GM18505 (cell line): ENCODE data around the gene MXD3.
"Not testable (repeated sequence)": the region's sequence is repeated elsewhere in the genome, so short reads cannot be mapped to it uniquely, and the experiment has no call there.

Source experiments
- ATAC-seq: cut with Tn5 transposase; IDR thresholded peaks from one replicate; pipeline ENCODE4 v1.9.1; 2021; ENCODE audit not compliant: unreplicated experiment
- POLR2A ChIP-seq: IDR thresholded peaks from 4 replicates; pipeline ENCODE4 v1.6.1; 2011; ENCODE audit warnings: borderline replicate concordance; ENCODE audit not compliant: insufficient read depth, insufficient read length; ENCODE audit errors: extremely low read depth

Gene MXD3

DNA sequence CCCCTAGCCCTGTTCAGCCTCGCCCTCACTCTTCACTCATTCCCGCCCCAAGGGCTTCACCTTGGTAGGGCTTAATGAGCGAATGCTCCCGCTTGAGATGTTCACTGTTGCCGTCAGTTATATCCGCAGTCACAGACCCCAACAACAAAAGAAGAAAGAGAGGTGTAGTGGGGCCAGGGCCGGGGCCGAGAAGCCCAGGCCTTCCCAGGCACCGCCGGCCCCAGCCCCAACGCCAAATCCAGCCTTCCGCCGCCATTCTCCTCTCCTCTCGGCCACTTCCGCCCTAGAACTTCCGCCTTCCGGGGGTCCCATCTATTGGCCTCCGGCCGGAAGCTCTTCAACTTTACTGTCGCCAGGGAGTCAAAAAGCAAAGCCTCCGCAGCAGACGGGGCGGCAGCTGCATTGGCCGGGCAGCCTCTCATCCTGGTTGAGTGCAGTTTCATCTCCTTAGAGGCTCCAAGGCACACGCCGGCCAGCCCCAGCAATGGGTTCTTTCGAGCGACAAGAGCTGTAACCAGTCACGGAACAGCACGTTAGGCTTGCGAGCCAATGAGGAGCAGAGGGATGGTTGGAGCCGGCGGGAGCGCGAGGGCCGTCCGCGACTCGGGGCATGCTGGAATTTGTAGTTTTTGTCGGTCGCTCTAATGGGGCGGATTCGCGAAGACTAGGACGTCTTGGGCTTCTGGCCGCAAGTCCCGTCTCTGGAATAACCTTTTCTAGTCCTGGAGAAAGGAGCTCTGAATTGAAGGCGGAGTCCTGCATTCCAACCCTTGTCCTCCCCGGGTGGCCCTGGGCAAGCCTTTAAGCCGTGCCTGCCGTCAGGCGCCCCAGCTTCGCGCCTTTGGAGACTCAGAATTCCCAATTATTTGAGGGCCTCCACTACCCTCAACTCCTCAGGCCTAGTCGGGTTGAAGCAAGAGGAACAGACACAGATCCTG is 40.0 kb upstream of the MXD3 start, which contains the start of gene LMAN2:
Gene LMAN2, minus strand, starts transcription at position 277 of the 938 bp plus-strand sequence. Its CDS starts 21 bp downstream, at position 256.
- peak; percentile 93 for ATAC-seq
- peak; percentile 91 for TF ChIP-seq POLR2A

DNA sequence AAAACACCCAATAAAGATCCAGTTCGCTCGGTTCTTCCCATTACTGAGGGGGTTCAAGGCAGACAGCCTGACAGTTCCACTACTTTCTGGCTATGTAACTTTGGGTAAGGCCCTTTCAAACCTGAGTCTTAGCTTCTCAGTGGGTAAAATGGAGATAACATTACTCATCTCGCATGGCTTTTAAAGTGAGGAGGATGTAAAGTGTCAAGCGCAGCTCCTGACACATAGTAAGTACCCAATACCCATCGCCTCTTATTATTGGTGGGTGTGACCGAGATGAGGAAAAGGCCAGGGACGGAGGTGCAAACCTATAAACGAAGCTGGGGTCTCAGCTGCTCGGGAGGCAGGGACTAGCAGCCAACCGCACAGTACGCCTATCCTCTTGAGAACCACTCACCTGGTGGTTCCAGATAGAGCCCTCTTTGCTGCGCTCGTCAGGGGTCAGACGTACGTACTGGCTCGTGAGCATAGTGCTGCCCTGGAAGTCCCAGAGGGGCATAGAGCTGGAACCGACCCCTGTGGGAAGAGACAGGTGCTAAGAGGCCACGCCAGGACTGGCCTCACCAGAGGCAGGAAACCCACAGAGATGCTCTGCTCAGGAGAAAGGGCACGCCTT is 39.2 kb upstream of the MXD3 start:
- TF ChIP-seq POLR2A: no peak
- ATAC-seq: peak; percentile 2

DNA sequence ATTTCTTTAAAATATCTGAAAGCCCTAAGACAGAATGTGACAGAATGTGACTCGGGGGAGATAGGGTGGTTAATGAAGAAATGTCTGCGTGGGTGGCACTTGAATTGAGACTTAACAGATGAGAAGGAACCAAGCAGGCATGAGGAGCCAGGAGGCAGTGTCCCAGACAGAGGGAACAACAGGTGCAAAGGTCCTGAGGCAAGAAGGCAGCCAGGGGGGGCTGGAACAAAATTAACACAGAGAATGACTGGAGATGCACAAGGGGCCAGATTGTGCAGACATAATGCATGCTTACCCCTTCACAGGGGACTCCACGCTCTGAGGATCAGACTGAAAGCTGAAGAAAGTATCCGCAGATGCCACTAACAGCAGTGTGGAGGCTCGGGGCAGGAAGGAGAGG is 38.1 kb upstream of the MXD3 start:
- ATAC-seq: no peak
- no peak for TF ChIP-seq POLR2A

DNA sequence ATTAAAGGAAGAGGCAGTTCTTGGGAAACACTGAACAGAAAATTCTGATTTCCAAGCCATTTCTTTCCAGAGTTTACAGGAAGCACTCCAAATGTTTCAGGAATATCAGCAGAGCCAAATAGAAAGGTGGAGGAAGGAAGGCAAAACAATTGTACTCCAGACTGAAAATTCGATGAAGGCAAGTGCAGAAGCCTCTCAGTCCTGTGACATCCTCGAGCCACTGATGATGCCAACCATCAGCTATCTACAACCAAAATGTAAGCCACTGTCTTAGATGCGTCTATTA is 37.6 kb upstream of the MXD3 start:
- ATAC-seq: no peak
- no peak for TF ChIP-seq POLR2A

DNA sequence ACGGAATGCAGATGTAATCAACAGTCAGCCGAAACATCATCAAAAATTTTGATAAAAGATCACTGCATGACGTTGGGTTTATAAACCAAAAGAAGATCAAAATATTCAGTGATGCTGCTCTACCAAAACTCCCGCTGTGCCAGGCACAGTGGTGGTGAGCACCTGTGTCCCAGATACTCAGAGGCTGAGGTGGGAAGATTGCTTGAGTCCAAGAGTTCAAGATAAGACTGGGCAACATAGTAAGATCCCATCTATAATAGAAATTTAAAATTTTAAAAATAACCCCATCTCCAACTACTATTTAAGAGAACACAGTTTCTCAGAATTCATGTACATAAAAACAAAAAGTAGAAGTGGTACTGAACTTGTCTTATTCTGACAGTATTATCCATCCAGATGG is 36.0 kb upstream of the MXD3 start:
- TF ChIP-seq POLR2A: no peak
- no peak for ATAC-seq

DNA sequence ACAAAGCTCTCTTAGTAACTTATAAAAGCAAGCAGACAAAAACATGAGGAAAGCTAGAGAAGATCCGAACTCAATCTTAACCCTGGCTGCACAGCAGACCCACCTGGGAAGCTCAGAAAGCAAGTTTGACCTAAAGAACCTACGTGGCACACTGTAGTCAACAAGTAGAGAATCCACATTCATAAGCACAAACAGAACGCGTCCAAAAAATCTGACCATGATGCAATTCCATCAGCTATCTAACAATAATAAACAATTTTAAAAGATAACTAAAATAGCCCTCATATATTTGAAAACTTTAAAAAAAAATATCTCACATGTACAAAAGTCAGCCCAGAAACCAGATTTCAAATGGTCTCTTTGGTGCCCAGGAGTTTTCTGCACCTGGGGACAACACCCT is 35.1 kb upstream of the MXD3 start:
- ATAC-seq: no peak
- no peak for TF ChIP-seq POLR2A

DNA sequence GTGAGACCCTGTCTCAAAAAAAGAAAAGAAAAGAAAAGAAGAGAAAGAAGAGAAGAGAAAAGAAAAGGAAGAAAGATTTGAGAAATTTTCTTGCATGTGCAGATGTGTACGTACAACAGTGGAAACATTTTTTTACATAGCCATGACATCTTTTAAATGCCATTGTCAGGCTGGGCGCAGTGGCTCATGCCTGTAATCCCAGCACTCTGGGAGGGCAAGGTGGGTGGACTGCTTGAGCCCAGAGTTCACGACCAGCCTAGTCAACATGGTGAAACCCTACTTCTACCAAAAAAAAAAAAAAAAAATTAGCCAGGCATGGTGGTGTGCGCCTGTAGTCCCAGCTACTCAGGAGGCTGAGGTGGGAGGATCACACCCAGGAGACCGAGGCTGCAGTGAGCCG is 33.2 kb upstream of the MXD3 start:
- TF ChIP-seq POLR2A: no peak
- ATAC-seq: no peak

DNA sequence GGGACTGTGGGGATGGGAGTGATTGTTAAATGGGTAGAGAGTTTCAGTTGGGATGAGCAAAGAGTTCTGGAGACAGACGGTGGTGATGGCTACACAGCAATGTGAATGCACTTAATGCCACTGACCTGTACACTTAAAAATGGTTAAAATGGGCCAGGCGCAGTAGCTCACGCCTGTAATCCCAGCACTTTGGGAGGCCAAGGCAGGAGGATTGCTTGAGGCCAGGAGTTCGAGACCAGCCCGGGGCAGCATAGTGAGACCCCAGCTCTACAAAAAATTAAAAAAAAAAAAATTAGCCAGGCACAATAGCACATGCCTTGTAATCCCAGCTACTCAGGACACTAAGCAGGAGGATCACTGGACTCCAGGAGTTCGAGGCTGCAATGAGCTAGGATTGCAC is 32.1 kb upstream of the MXD3 start:
- TF ChIP-seq POLR2A: no peak
- ATAC-seq: no peak

DNA sequence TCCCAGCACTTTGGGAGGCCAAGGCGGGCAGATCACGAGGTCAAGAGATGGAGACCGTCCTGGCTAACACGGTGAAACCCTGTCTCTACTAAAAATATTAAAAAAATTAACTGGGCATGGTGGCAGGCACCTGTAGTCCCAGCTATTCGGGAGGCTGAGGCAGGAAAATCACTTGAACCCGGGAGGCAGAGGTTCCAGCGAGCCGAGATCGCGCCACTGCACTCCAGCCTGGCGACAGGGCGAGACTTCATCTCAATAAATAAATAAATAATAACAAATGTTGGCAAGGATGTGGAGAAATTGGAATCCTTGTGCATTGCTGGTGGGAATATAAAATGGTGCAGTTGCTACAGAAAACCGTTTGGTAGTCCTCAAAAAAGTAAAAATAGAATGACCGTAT is 31.3 kb upstream of the MXD3 start:
- not testable (repeated sequence) for ATAC-seq

DNA sequence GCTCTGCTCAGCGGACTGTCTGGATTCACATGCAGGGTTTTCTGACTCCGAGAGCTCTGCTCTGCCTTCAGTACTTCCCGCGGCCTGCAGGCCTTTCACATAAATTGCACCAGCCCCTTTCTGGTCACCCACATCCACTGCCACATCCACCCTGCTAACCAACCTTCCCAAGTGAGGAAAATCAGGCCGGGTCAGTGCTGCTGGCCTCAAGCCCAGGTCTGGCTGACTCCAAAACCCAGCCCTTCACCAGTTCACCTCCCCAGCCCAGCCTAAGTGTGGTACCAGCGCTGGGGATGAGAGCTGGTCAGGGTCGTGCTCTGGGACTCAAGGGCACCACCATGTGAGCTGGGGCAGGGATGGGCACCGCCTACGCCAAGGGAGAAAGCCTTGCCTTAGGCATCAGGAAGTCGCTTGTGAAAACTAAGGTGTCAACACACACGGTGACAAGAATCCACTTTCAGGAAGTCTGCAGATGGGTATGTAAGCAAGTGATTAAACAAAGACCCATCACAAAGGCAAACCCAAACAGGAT is 27.5 kb upstream of the MXD3 start:
- no peak for TF ChIP-seq POLR2A
- ATAC-seq: no peak

DNA sequence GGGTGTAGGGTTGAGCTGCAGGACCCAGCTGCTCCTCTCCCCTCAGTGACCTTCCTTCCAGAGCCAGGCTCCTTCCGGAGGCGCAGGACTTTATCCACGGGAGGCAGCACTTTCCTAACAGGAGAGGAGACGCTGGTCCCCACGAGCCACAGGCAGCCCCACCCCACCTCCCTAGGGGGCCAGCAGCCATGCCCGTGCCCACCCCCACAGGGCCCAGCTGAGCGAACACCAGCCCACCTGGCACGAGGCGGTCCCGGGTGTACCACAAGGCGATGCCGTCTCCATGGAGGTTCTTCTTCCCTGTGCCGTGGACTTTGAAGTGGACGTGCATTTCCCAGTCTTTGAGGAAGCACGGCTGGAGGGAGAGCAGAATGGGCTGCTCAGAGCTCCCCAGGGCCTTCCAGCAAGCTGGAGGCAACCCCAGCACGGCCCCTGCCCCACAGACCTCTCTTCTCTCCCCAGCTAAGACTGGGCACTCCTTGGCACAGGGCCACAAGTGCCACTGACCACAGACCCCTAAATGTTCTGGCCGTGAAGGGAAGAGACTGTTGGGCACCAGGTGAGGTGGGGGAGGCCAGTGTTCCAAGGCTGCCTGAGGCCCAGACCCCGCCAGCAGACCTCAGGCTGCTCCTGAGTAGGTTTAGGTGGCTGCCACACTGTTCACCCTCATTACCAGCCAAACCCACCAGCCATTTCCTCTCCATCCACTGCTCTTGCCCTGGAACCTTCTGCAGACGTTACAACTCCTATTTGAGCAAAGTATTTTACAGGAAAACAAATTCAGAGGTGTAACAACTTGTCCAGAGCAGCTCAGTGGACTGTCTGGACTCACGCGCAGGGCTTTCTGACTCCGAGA is 26.8 kb upstream of the MXD3 start:
- ATAC-seq: no peak

DNA sequence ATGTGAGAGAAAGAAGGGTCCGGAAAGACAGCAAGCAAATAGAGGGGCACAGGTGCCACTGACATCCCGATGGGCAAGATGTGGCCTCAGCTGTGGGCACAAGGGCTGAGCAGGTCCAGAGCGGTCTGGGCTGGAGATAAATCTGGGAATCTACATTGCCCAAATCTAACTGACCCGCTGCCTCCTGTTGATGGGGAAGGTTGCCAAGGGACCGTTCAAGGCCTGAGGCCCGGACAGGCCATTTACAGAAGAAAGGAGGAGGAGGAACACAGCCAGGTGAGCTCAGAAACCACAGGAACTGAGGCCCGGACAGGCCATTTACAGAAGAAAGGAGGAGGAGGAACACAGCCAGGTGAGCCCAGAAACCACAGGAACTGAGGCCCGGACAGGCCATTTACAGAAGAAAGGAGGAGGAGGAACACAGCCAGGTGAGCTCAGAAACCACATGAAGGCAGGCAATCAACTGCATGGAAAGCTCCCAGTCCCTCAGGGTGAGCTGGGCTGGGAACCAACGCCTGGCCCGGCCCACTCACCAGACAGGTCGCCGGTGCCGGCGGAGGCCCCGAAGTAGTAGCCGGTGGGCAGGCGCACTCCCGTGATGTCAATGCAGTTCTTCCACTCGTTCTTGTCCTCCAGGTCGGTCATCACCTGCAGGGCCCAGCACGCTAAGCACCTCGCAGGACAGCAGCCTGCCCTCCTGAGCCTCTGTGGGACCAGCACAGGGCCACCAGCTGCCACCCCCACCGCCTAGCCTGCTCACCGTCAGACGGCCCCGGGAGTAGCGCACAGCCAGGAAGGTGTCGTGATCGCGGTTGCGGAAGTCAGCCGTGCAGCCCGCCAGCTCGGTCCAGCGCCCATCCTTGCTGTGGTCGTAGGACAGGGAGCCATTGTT is 25.2 kb upstream of the MXD3 start:
- TF ChIP-seq POLR2A: no peak
- ATAC-seq: no peak

More for the DNA sequence above, 26.8 kb upstream of the MXD3 start:
- no peak for TF ChIP-seq POLR2A
